Glutamatergic neuron (in vitro differentiated cells): Measurements from ENCODE around the gene SERPINE3. TPM values are rescaled to one million over a fixed set of nuclear protein-coding genes. Genes with fewer than 3 reads are reported as not detected.

Experiments
- DNase-seq: peaks from one replicate; pipeline ENCODE4 v3.0.0; 2022
- H3K27ac Mint-ChIP-seq: one replicate; pipeline ENCODE4 v1.8.0; 2020; ENCODE audit warnings: mild to moderate bottlenecking, mixed read lengths, inconsistent platforms; ENCODE audit not compliant: unreplicated experiment
- H3K27me3 Mint-ChIP-seq: one replicate; pipeline ENCODE4 v1.8.0; 2020; ENCODE audit warnings: mild to moderate bottlenecking, moderate library complexity, mixed read lengths, inconsistent platforms; ENCODE audit not compliant: unreplicated experiment
- H3K36me3 Mint-ChIP-seq: one replicate; pipeline ENCODE4 v1.8.0; 2020; ENCODE audit warnings: mild to moderate bottlenecking, mixed read lengths, inconsistent platforms; ENCODE audit not compliant: unreplicated experiment
- H3K4me1 Mint-ChIP-seq: one replicate; pipeline ENCODE4 v1.8.0; 2020; ENCODE audit warnings: mild to moderate bottlenecking, low read depth, mixed read lengths, inconsistent platforms; ENCODE audit not compliant: unreplicated experiment
- H3K4me3 Mint-ChIP-seq: one replicate; pipeline ENCODE4 v1.8.0; 2020; ENCODE audit warnings: mild to moderate bottlenecking, mixed read lengths, inconsistent platforms; ENCODE audit not compliant: unreplicated experiment
- H3K9me3 Mint-ChIP-seq: one replicate; pipeline ENCODE4 v1.8.0; 2020; ENCODE audit warnings: mild to moderate bottlenecking, moderate library complexity, mixed read lengths, inconsistent platforms; ENCODE audit not compliant: unreplicated experiment
- total RNA-seq: library from RNA; stranded (reverse); fragmentation: NEBNext Ultra II Directional; extraction: Animal tissue kit (Norgen Biotek cat#: 25700); gene quantifications from one replicate; pipeline ENCODE4 v1.2.1, GENCODE V29; 2021; ENCODE audit not compliant: unreplicated experiment
- TF ChIP-seq, protein P1 (sequence below): fragments of 200-600 bp; sonication (generic); IDR thresholded peaks from one replicate; pipeline ENCODE4 v1.5.0; 2021; ENCODE audit not compliant: partially characterized antibody, unreplicated experiment

Gene SERPINE3
- total RNA-seq, 1 donor from 2014 or later: not detected

DNA sequence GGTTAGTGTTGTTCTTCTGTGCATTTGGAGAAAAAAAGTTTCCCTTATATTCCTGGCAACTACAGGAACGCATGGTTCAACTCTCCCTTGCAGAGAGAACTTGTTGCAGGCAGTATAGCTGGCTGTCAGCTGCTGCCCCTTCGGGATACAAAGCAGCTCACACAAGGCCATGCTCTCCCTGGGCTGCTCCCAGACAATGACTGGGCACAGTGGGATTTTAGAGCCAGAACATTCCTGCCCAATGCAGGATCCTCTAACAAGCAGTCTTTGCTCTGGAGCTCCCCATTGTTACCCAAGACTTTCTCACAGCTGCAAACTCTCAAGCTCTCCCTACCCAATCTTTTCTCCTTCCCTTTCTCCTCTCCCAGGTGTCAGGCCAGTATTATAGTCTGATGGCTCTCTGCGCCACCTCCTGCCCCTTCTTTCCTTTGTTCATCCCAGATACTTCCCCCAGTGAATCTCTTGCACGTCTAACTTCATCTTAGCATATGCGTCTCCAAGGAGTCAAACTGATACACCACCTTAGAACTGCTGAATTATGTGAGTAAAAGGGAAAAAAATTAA lies 27.5 kb upstream of the SERPINE3 start:
- Mint-ChIP-seq H3K4me1 (peaks cover 28% of the 10 kb centered on the region), H3K4me3 (no peak overlapping the region), H3K27ac (peak overlapping the region; percentile 41), H3K27me3 (no peaks in the 10 kb centered on the region), H3K36me3 (peaks cover 4% of the 10 kb centered on the region), H3K9me3 (peaks cover 4% of the 10 kb centered on the region)
- DNase-seq: no peak
- TF ChIP-seq, protein P1, sequence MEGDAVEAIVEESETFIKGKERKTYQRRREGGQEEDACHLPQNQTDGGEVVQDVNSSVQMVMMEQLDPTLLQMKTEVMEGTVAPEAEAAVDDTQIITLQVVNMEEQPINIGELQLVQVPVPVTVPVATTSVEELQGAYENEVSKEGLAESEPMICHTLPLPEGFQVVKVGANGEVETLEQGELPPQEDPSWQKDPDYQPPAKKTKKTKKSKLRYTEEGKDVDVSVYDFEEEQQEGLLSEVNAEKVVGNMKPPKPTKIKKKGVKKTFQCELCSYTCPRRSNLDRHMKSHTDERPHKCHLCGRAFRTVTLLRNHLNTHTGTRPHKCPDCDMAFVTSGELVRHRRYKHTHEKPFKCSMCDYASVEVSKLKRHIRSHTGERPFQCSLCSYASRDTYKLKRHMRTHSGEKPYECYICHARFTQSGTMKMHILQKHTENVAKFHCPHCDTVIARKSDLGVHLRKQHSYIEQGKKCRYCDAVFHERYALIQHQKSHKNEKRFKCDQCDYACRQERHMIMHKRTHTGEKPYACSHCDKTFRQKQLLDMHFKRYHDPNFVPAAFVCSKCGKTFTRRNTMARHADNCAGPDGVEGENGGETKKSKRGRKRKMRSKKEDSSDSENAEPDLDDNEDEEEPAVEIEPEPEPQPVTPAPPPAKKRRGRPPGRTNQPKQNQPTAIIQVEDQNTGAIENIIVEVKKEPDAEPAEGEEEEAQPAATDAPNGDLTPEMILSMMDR: no peak

DNA sequence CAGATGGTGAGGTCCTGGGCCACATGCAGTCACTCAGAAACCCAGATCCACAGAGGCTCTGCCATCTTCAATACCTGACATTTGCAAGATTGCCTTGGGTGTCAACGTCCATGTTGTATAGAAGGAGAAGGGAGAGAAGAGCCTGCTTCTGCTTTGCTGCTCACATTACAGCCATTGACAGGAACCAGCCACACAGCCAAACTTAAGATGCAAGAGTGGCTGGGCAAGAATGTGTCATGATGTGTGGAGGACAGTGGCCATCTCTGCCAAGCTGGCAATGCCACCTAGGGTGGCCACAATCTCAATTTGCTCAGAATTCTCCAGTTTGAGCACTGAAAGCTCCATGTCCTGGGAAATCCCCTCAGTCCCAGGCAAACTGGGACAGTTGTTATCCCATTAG lies 25.9 kb upstream of the SERPINE3 start:
- peaks cover 4% of the 10 kb centered on the region for H3K9me3 Mint-ChIP-seq
- no peaks in the 10 kb centered on the region for H3K27me3 Mint-ChIP-seq
- no peak for DNase-seq
- no peak overlapping the region for H3K27ac Mint-ChIP-seq
- peaks cover 4% of the 10 kb centered on the region for H3K36me3 Mint-ChIP-seq
- TF ChIP-seq, protein P1: no peak
- peaks cover 26% of the 10 kb centered on the region for H3K4me1 Mint-ChIP-seq
- H3K4me3 Mint-ChIP-seq: no peak overlapping the region

DNA sequence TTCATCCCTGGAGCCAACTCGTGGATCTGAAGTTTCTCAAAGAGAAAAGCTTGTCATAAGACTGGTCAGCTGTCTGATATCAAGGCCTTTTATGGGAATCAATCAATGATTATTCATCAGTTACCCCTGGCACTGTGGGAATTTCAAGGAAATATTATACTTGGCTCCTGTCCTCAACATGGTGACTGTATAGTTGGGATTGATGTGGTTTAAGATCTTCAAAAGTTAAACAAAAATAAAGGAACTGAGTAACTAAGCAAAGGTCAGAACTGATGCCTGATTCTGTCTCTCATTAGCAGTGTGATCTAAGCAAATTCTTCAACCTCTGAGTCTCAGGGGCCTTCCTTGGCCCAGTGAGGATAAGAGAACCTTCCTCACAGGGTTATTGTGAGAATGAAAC lies 22.2 kb upstream of the SERPINE3 start:
- Mint-ChIP-seq H3K9me3 (peaks cover 2% of the 10 kb centered on the region), H3K36me3 (peaks cover 1% of the 10 kb centered on the region), H3K4me1 (peaks cover 12% of the 10 kb centered on the region), H3K27me3 (no peaks in the 10 kb centered on the region), H3K4me3 (no peak overlapping the region), H3K27ac (no peak overlapping the region)
- no peak for DNase-seq
- TF ChIP-seq, protein P1: no peak

DNA sequence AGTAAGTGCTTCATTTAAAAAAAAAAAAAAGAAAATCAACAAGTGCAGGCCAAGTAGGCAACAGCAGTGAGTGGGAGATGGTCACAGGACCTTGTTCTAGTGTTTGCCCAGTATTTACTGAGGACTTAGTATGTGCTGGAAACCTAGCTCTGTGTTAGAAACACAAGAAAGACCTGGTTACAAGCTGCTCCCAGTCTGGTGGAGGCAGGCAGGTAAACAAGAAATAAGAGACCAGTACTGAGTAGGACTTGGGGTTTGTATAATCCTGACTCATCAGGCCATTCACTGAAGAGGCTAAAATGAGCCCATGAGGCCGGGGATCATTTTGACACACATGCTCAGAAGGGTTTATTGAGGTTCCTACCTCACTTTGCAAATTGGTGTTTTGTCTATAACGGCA lies 21.5 kb upstream of the SERPINE3 start:
- no peak overlapping the region for H3K27ac Mint-ChIP-seq
- peaks cover 3% of the 10 kb centered on the region for H3K9me3 Mint-ChIP-seq
- peaks cover 12% of the 10 kb centered on the region for H3K4me1 Mint-ChIP-seq
- no peaks in the 10 kb centered on the region for H3K36me3 Mint-ChIP-seq
- H3K27me3 Mint-ChIP-seq: no peaks in the 10 kb centered on the region
- TF ChIP-seq, protein P1: no peak
- no peak for DNase-seq
- no peak overlapping the region for H3K4me3 Mint-ChIP-seq

DNA sequence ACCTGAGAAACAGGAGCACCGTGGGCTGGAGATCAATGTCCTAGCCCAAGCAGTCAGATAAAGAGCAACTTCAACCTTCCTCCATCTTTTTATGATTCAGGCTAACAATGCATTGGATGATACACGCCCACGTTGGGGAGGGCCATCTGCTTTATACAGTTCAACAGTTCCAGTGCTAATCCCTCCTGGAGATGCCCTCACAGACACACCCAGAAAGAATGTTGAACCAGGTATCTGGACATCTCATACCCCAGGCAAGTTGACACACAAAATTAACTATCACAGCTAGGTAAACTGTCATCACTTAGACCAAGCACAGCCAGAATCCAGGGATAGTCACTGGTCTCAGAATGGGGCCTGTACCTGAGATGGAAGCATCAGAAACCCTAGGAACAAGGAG lies 20.6 kb upstream of the SERPINE3 start:
- TF ChIP-seq, protein P1: no peak
- H3K4me3 Mint-ChIP-seq: no peak overlapping the region
- H3K27me3 Mint-ChIP-seq: no peaks in the 10 kb centered on the region
- H3K4me1 Mint-ChIP-seq: peaks cover 15% of the 10 kb centered on the region
- no peaks in the 10 kb centered on the region for H3K36me3 Mint-ChIP-seq
- H3K27ac Mint-ChIP-seq: no peak overlapping the region
- peaks cover 5% of the 10 kb centered on the region for H3K9me3 Mint-ChIP-seq
- DNase-seq: no peak
